ENCODE data around the gene PKP4.

GRCh38 chr2:158481116-158481515 is 24.4 kb downstream of the PKP4 start:
- TF ChIP-seq HDAC2 (IDR thresholded peaks at IDR 0.05; ENCODE audit: borderline replicate concordance in 1 of 2, low read depth in 2 of 2, low read length in 2 of 2) (no peak), EZH2 (IDR thresholded peaks at IDR 0.05; ENCODE audit: low read depth, low read length, severe bottlenecking) (no peak), CEBPB (IDR thresholded peaks at IDR 0.05; ENCODE audit: low read depth, low read length) (no peak), TEAD4 (IDR thresholded peaks at IDR 0.05; ENCODE audit: low read depth, low read length) (no peak), BCL11A (IDR thresholded peaks at IDR 0.05; ENCODE audit: low read depth in 2 of 2, low read length in 2 of 2) (no peak), RBBP5 (IDR thresholded peaks at IDR 0.05; ENCODE audit: borderline replicate concordance, low read depth, low read length) (no peak), CTCF (IDR thresholded peaks at IDR 0.05; ENCODE audit: control extremely low read depth in 1 of 3, insufficient read depth in 1 of 3, low read depth in 1 of 3, low read length in 3 of 3) (no peak), USF2 (IDR thresholded peaks at IDR 0.05; ENCODE audit: low read length) (no peak), KDM1A (IDR thresholded peaks at IDR 0.05; ENCODE audit: borderline replicate concordance, low read length) (no peak), SP2 (IDR thresholded peaks at IDR 0.05; ENCODE audit: low read length) (no peak)
